SK-N-SH treated with all-trans-retinoic acid at 6 μM for 48 hours (cell line): ENCODE measurements around the gene HOXC5.

Experiments
- ARNTL ChIP-seq: fragments of 450-650 bp; formaldehyde crosslinking; IDR thresholded peaks from 2 replicates; pipeline ENCODE4 v1.5.0; 2020; ENCODE audit warnings: low read depth, mild to moderate bottlenecking, moderate library complexity, borderline replicate concordance
- ESRRG ChIP-seq: fragments of 250-450 bp; sonication (Bioruptor Pico); IDR thresholded peaks from 2 replicates; pipeline ENCODE4 v1.6.1; 2021; ENCODE audit warnings: mild to moderate bottlenecking
- ISL1 ChIP-seq: fragments of 250-450 bp; sonication (Bioruptor Pico); IDR thresholded peaks from 2 replicates; pipeline ENCODE4 v2.1.2; 2022; ENCODE audit warnings: mild to moderate bottlenecking, moderate library complexity
- PPARA ChIP-seq: fragments of 250-450 bp; sonication (Bioruptor Pico); IDR thresholded peaks from 2 replicates; pipeline ENCODE4 v1.5.0; 2020; ENCODE audit warnings: mild to moderate bottlenecking, borderline replicate concordance
- RARB ChIP-seq: fragments of 250-450 bp; sonication (Bioruptor Pico); IDR thresholded peaks from 2 replicates; pipeline ENCODE4 v1.8.0; 2021; ENCODE audit warnings: mild to moderate bottlenecking, moderate library complexity
- ZC3H10 ChIP-seq: fragments of 250-450 bp; sonication (Bioruptor Pico); IDR thresholded peaks from 2 replicates; pipeline ENCODE4 v1.5.1; 2021; ENCODE audit warnings: mild to moderate bottlenecking, moderate library complexity
- ZFP3 ChIP-seq: fragments of 250-450 bp; sonication (Bioruptor Pico); IDR thresholded peaks from 2 replicates; pipeline ENCODE4 v1.5.0; 2020; ENCODE audit warnings: mild to moderate bottlenecking, moderate library complexity
- TF ChIP-seq, protein P1 (sequence below): fragments of 250-450 bp; sonication (Bioruptor Pico); IDR thresholded peaks from 2 replicates; pipeline ENCODE4 v1.5.1; 2020; ENCODE audit warnings: low read depth, mild to moderate bottlenecking, moderate library complexity
- TF ChIP-seq, protein P2 (sequence below): fragments of 250-450 bp; sonication (Bioruptor Pico); IDR thresholded peaks from 2 replicates; pipeline ENCODE4 v1.5.1; 2021; ENCODE audit warnings: mild to moderate bottlenecking, moderate library complexity
- TF ChIP-seq, protein P3 (sequence below): fragments of 250-450 bp; sonication (Bioruptor Pico); IDR thresholded peaks from 2 replicates; pipeline ENCODE4 v1.8.0; 2020; ENCODE audit warnings: mild to moderate bottlenecking, moderate library complexity, borderline replicate concordance
- TF ChIP-seq, protein P4 (sequence below): fragments of 250-450 bp; sonication (Bioruptor Pico); IDR thresholded peaks from 2 replicates; pipeline ENCODE4 v1.8.0; 2021; ENCODE audit warnings: low read depth, mild to moderate bottlenecking, moderate library complexity, borderline replicate concordance

DNA sequence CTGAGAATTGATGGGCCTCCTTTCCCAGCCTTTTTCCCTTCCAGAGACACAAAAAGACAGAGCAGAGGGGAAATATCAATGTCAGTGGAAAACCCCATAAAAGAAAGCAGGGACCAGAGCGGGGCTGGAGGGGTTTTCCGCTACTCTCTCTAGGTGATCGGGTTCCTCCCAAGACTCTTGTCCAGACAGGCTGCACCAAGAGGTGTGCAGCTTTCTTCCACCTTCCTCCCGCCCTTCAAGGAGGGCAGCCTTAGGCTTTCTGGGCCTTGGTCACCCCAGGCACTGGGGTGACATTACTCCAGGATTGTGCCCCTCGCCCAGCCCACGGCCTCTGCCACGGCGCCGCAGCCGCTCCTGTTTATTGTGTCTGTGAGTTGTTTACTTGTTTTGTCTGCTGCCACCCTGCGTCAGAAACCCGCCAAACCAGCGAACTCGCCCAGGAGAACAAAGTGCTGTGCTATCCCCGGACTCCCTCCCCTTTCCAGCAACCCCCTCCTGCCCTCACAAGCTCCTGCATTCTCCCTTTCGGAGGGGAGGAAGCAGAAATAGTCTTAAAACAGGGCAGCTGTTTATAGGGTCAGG is 11.3 kb upstream of the HOXC5 start:
- TF ChIP-seq RARB (CRISPR knock-in tag) = no peak
- TF ChIP-seq ESRRG (CRISPR knock-in tag) = no peak
- TF ChIP-seq PPARA (CRISPR knock-in tag) = no peak
- no peak for TF ChIP-seq ARNTL
- TF ChIP-seq, protein P1, sequence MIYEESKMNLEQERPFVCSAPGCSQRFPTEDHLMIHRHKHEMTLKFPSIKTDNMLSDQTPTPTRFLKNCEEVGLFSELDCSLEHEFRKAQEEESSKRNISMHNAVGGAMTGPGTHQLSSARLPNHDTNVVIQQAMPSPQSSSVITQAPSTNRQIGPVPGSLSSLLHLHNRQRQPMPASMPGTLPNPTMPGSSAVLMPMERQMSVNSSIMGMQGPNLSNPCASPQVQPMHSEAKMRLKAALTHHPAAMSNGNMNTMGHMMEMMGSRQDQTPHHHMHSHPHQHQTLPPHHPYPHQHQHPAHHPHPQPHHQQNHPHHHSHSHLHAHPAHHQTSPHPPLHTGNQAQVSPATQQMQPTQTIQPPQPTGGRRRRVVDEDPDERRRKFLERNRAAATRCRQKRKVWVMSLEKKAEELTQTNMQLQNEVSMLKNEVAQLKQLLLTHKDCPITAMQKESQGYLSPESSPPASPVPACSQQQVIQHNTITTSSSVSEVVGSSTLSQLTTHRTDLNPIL (CRISPR knock-in tag) = no peak
- TF ChIP-seq ZFP3 (CRISPR knock-in tag) = no peak
- TF ChIP-seq, protein P2, sequence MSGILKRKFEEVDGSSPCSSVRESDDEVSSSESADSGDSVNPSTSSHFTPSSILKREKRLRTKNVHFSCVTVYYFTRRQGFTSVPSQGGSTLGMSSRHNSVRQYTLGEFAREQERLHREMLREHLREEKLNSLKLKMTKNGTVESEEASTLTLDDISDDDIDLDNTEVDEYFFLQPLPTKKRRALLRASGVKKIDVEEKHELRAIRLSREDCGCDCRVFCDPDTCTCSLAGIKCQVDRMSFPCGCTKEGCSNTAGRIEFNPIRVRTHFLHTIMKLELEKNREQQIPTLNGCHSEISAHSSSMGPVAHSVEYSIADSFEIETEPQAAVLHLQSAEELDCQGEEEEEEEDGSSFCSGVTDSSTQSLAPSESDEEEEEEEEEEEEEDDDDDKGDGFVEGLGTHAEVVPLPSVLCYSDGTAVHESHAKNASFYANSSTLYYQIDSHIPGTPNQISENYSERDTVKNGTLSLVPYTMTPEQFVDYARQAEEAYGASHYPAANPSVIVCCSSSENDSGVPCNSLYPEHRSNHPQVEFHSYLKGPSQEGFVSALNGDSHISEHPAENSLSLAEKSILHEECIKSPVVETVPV = no peak
- TF ChIP-seq, protein P3, sequence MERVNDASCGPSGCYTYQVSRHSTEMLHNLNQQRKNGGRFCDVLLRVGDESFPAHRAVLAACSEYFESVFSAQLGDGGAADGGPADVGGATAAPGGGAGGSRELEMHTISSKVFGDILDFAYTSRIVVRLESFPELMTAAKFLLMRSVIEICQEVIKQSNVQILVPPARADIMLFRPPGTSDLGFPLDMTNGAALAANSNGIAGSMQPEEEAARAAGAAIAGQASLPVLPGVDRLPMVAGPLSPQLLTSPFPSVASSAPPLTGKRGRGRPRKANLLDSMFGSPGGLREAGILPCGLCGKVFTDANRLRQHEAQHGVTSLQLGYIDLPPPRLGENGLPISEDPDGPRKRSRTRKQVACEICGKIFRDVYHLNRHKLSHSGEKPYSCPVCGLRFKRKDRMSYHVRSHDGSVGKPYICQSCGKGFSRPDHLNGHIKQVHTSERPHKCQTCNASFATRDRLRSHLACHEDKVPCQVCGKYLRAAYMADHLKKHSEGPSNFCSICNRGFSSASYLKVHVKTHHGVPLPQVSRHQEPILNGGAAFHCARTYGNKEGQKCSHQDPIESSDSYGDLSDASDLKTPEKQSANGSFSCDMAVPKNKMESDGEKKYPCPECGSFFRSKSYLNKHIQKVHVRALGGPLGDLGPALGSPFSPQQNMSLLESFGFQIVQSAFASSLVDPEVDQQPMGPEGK (CRISPR knock-in tag) = no peak
- no peak for TF ChIP-seq ZC3H10 (CRISPR knock-in tag)
- TF ChIP-seq, protein P4, sequence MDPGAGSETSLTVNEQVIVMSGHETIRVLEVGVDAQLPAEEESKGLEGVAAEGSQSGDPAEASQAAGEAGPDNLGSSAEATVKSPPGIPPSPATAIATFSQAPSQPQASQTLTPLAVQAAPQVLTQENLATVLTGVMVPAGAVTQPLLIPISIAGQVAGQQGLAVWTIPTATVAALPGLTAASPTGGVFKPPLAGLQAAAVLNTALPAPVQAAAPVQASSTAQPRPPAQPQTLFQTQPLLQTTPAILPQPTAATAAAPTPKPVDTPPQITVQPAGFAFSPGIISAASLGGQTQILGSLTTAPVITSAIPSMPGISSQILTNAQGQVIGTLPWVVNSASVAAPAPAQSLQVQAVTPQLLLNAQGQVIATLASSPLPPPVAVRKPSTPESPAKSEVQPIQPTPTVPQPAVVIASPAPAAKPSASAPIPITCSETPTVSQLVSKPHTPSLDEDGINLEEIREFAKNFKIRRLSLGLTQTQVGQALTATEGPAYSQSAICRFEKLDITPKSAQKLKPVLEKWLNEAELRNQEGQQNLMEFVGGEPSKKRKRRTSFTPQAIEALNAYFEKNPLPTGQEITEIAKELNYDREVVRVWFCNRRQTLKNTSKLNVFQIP (CRISPR knock-in tag) = no peak
- TF ChIP-seq ISL1 (CRISPR knock-in tag) = no peak
